Umbilical cord (tissue), 2 donors: ENCODE data around the gene TCEA3. TPM values are rescaled to one million over a fixed set of nuclear protein-coding genes. Genes with fewer than 3 reads are reported as not detected.
"Not testable (repeated sequence)": the region's sequence is repeated elsewhere in the genome, so short reads cannot be mapped to it uniquely, and the experiment has no call there.

Experiments
- DNase-seq: peaks from one replicate; pipeline ENCODE4 v3.0.0-alpha.2; 2015; ENCODE audit warnings: low spot score
- total RNA-seq: library from RNA; depleted of rRNA; stranded (reverse); fragments of >200 nt; gene quantifications from one replicate; pipeline ENCODE4 v1.2.3, GENCODE V29; 2014; ENCODE audit warnings: low replicate concordance; ENCODE audit not compliant: insufficient read depth

TCEA3 gene
- total RNA-seq, 1 donor from 2014 or later = 44.8 TPM

DNA sequence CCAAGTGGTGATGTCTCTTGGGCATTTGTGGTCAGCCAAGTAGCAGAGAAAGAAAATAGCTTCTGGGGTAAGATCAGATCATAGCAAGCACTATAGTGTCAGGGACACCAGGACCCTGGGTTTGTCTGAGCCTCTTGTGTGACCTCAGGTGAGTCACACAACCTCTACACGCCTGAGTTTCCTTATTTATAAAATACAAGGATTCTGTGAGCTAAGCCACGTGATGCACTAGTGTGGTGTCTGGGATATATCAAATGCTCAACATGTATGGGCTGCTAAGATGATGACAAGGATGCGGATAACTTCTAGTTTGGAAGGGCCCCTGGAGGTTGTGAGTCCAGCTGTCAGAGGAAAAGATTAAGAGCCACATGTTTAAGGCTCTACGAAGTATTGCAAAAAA lies 30.4 kb downstream of the TCEA3 start:
- DNase-seq = peak; percentile 92

DNA sequence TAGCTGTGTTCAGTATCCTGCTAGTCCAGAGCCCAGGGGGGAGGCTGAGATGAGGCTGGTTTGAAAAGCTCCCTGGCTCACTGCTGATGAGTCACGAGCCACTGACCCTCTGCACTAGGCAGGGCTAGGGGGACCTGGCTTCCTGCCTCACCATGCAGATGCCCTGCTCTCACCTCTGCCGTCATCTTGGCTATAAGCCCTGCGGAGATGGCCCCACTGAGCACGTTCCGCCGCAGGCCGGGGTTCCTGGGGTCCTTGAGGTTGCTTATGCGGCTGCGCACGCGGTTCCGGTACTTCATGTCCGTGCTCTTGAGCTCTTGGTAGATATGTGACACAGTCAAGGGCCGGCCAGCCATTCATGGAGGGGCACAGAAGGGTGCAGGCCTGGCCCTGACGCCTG lies 30.8 kb downstream of the TCEA3 start:
- DNase-seq = no peak

GRCh38 chr1:23392125-23392855 lies 32.3 kb downstream of the TCEA3 start:
- DNase-seq = no peak

- no peak for DNase-seq
Observed at GRCh38 chr1:23389837-23390321, 34.7 kb downstream of the TCEA3 start.

- no peak for DNase-seq
Observed at GRCh38 chr1:23387494-23387893, 37.1 kb downstream of the TCEA3 start.

DNA sequence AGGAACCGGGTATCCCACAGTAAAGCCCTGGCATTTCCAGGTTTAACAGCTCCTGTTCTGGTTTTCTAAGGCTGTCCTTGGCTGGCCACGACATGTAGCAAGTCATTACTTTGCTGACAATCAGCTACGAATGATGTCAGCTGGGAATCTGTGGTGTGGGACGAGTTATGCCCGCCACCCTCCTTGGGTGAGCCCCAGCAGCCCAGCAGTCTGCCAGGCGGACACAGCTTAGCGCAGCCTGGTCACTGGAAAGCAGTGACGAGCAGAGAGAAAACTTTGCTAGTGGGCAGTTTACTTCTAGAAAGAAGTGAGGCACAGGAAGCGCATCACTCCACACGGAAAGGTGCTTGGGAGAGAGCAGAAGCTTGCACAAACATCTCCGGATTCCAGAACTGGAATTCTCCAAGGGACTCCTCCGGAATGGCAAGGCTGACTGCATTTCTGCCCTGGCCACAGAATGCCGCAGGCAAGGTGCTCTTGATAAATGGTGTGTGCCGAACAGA lies 39.4 kb downstream of the TCEA3 start:
- no peak for DNase-seq

DNA sequence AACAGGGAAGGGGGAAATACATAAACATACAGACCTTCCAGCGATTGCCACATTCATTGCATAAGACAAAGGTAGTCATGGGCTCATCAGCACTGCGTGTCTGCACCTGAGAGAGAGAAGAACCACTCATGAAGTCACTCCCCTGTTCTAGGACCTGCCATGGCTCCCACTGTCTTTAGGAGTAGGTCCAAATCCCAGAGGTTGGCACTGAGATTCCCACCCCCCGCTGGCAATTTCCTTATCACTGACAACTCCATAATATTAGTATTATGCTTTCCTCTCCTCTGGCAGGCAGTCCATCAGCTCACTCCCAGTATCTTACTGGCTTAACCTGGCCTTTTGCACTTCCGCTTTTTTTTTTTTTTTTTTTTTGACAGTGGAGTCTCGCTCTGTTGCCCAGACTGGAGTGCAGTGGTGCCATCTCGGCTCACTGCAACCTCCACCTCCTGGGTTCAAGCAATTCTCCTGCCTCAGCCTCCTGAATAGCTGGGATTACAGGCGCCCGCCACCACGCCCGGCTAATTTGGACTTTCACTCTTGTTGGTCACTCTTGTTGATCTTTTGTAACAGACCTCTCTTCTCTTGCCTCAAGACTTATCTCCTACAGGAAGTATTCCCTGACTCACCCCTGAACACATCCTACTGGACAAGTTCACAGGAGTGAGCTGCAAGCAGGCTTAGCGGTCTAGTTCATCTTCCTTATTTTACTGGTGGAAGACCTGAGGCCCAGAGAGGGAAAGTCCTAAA lies 40.1 kb downstream of the TCEA3 start:
- DNase-seq = no peak

DNA sequence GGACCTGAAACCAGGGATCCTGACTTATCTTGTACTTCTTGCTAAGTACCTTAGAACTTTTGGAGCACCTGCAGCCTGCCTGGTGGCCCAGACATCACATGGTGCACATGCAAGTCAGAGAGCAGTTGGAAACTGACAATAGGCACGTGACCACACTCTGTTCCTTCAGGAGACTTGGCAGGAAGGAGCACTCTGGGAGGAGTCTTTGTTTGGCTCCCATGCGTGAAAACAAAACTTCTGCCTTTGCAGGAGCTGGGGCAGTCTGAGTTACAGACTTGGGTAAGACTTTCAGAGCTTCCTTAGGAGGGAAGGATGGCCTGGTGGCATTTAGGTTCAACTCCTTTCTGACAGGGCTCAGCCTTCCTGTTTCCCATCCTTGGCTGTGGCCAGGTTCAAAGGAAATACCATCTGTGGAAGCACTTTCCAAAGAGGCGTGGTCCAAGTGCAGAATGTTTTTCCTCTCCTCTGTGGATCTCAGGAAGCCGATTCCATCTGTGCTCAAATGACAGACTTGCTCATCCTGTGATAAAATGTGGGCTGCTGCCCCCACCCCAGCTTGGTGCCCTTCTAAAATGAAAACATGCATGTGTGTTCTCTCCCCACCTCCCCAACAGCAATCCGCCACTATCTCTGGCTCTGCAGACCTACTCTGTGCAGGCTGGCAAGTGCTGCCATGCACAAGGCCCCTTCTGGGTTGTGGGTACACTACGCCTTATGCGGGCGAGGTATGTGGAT lies 40.8 kb downstream of the TCEA3 start:
- no peak for DNase-seq

DNA sequence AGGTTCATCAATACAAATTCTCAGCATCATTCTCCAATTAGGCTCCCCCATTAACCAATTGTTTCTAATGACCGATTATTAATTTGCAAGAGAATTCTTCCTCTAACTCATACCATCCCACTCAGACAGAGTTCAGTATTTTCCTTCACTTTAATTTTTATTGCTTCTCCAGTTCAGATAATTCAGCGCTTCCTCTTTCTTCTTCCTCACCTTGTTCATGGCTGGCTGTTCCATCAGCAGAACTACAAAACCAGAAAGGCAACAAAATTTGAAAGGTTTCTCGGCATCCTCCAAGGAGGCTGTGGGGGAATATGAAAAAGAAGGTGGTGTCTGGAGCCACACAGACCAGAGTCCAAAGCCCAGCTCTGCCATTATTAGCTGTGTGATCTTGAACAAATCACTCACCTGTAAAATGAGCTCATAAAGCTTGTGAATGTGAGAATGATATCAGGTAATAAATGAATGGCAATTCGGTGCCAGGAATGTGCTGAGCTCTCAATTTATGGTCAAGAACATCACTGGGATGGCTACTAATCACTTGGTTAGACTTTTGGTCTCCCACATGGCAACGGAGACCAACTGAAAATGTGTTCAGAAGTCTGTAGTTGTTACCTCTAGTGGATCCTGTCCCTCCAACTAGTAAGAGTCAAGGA lies 43.2 kb downstream of the TCEA3 start:
- no peak for DNase-seq

GRCh38 chr1:23380719-23381118 lies 43.8 kb downstream of the TCEA3 start:
- no peak for DNase-seq

GRCh38 chr1:23380236-23380635 lies 44.3 kb downstream of the TCEA3 start:
- not testable (repeated sequence) for DNase-seq

GRCh38 chr1:23376890-23377811 lies 47.4 kb downstream of the TCEA3 start:
- DNase-seq = no peak

- DNase-seq = not testable (repeated sequence)
Observed at GRCh38 chr1:23374079-23374735, 50.3 kb downstream of the TCEA3 start.

DNA sequence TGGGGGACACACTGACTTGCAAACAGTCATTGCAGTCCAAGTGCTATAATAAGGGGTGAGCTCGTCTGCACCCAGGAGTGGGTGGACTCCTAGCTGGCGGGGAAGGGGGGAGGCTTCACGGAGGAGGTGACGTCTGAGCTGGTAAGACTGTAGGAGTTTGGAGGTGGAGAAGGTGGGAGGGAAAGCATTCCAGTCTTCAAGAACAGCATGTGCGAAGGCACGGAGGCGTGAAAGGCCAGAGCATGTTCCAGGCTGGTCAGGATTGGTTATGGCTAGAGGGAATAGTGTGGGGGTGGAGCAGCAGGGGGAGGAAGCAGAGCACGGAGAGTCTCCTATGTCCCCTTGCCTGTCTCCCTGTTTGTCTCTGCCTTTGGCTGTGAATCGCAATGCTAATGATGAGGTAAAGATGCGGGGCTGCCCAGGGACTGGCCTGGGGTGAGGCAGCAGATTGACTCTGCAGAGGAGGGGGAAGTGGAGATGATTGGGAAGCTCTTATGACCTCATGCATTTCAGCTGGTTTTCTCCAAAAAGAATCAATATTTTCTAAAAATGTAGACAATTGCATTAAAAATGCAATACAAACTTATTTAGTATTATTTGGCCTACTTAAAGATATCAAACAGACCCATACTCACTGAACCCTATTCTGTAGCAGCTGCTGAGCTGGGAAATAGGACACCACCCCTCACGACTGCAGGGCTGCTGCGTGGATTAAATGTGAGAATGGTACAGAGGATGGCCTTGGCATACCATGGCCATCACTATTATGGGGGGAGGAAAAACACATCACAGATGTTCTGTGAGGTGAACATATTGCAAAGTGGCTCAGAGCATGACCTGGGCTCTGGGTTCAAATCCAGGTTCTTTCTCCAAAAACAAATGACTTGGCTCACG lies 52.3 kb downstream of the TCEA3 start:
- DNase-seq = no peak

- DNase-seq = peak; percentile 35
Observed at GRCh38 chr1:23370709-23371584, 53.6 kb downstream of the TCEA3 start.

GRCh38 chr1:23370330-23370708 lies 54.2 kb downstream of the TCEA3 start:
- no peak for DNase-seq

GRCh38 chr1:23369335-23370013 lies 55.1 kb downstream of the TCEA3 start, which contains the start of gene ZNF436:
Gene ZNF436 (minus strand): TSS chr1:23369836. CDS start chr1:23368005, 1,831 bp downstream.
- peak; percentile 95 for DNase-seq
